AG10803 (cell line): Measurements from ENCODE around the gene METTL15.
"Not testable (repeated sequence)": the region's sequence is repeated elsewhere in the genome, so short reads cannot be mapped to it uniquely, and the experiment has no call there.

Experiments
- DNase-seq: peaks from one replicate; pipeline ENCODE4 v3.0.0; 2010; ENCODE audit warnings: low read depth
- H3K4me3 ChIP-seq: 2 replicates; pipeline ENCODE4 v1.5.1; 2011; ENCODE audit warnings: mild to moderate bottlenecking, low read length, control low read depth
- CTCF ChIP-seq: conservative IDR thresholded peaks from 2 replicates; pipeline ENCODE4 v1.5.1; 2011; ENCODE audit warnings: mild to moderate bottlenecking, low read length, control low read depth, inconsistent platforms

The METTL15 gene

GRCh38 chr11:28350216-28350615, 242.0 kb downstream of the METTL15 start:
- DNase-seq: no peak

GRCh38 chr11:28353991-28354390, 245.8 kb downstream of the METTL15 start:
- H3K4me3 ChIP-seq: no peak overlapping the region
- TF ChIP-seq CTCF: no peak
- DNase-seq: no peak

More at GRCh38 chr11:28350216-28350615, 242.0 kb downstream of the METTL15 start:
- H3K4me3 ChIP-seq: no peak overlapping the region
- TF ChIP-seq CTCF: no peak

DNA sequence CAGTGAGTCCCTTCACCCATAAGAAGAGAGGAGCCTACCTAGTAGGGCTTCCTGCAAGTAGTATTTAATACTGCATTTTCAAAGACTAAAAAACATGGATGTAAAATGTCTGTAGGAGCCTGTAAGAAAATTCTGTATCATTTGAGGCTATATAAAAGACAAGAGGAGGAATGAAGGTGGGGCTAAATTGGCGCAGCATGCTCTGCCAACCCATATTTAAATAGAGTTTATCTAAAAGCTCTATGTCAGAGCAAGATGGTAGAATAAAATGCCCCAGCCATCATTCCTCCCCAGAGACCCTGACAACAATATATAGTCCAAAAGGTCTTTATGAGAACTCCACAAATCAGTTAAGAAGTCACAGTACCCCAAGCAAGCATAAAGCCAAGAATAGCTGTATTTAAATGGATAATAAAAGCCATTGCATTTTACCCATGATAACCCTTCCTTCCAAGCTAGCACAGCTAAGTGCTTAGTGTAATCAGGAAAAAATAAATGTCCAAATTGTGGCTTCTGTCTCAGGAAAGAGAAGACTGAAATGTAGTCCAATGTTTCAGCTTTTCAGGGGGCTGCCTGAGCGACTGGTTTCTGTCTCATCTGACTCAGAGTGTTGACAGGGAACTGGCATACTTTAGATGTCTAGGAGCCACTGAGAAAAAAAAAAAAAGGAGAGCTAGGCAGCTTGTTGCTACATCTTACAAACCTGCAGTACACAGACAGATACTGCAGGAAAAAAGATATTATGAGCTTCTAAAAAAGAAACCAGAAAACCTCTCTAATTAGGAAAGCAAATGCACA, 258.6 kb downstream of the METTL15 start:
- TF ChIP-seq CTCF: no peak

GRCh38 chr11:28378095-28378494, 269.9 kb downstream of the METTL15 start:
- not testable (repeated sequence) for H3K4me3 ChIP-seq, DNase-seq

More for the DNA sequence above, 258.6 kb downstream of the METTL15 start:
- DNase-seq: peak; percentile 65
- no peak overlapping the region for H3K4me3 ChIP-seq
